Thoracic aorta (tissue), 2 donors: ENCODE measurements around the gene DDX27. TPM values are rescaled to one million over a fixed set of nuclear protein-coding genes. Genes with fewer than 3 reads are reported as not detected.

ENCODE experiments used
- ATAC-seq: fragments of 150-250 bp; one replicate; pipeline ENCODE4 v1.8.0; 2017; ENCODE audit warnings: low read depth; ENCODE audit not compliant: insufficient number of reproducible peaks, low FRiP score
- DNase-seq: peaks from one replicate; pipeline ENCODE4 v3.0.0-alpha.2; 2020; ENCODE audit warnings: low spot score
- H3K27ac ChIP-seq, 2 donors: fragments of 200-600 bp; sonication (generic); 1 replicate in 1 of 2; 2 replicates in 1 of 2; pipeline ENCODE4 v1.5.1; 2016; ENCODE audit warnings: mild to moderate bottlenecking in 2 of 2, moderate library complexity in 2 of 2
- H3K27me3 ChIP-seq: fragments of 200-600 bp; sonication (generic); replicated peaks from 2 replicates; pipeline ENCODE4 v1.6.0; 2016; ENCODE audit warnings: mild to moderate bottlenecking; ENCODE audit not compliant: insufficient read depth
- H3K36me3 ChIP-seq: fragments of 200-600 bp; sonication (generic); one replicate; pipeline ENCODE4 v1.5.1; 2016
- H3K4me1 ChIP-seq, 2 donors: fragments of 200-600 bp; sonication (generic); 1 replicate in 1 of 2; 2 replicates in 1 of 2; pipeline versions ENCODE4 v1.5.1 to v1.6.0; 2016; ENCODE audit warnings: low read depth in 2 of 2, mild to moderate bottlenecking in 1 of 2; ENCODE audit not compliant: control insufficient read depth in 1 of 2
- H3K4me3 ChIP-seq: fragments of 200-600 bp; sonication (generic); 2 replicates; pipeline ENCODE4 v1.5.1; 2016; ENCODE audit warnings: mild to moderate bottlenecking
- H3K9me3 ChIP-seq: fragments of 200-600 bp; sonication (generic); 2 replicates; pipeline ENCODE4 v1.5.1; 2016
- total RNA-seq, 2 donors: library from RNA; depleted of rRNA; stranded (reverse); fragments of >200 nt; gene quantifications; one replicate each; pipeline versions ENCODE4 v1.1.0 to v1.2.3, GENCODE V29; 2016
- TF ChIP-seq, protein P1 (sequence below): fragments of 200-600 bp; sonication (generic); IDR thresholded peaks from one replicate; pipeline ENCODE4 v1.5.1; 2019; ENCODE audit warnings: antibody characterized with exemption

Gene DDX27
- total RNA-seq, 2 donors from 2014 or later = 35.3 to 35.9 TPM

DNA sequence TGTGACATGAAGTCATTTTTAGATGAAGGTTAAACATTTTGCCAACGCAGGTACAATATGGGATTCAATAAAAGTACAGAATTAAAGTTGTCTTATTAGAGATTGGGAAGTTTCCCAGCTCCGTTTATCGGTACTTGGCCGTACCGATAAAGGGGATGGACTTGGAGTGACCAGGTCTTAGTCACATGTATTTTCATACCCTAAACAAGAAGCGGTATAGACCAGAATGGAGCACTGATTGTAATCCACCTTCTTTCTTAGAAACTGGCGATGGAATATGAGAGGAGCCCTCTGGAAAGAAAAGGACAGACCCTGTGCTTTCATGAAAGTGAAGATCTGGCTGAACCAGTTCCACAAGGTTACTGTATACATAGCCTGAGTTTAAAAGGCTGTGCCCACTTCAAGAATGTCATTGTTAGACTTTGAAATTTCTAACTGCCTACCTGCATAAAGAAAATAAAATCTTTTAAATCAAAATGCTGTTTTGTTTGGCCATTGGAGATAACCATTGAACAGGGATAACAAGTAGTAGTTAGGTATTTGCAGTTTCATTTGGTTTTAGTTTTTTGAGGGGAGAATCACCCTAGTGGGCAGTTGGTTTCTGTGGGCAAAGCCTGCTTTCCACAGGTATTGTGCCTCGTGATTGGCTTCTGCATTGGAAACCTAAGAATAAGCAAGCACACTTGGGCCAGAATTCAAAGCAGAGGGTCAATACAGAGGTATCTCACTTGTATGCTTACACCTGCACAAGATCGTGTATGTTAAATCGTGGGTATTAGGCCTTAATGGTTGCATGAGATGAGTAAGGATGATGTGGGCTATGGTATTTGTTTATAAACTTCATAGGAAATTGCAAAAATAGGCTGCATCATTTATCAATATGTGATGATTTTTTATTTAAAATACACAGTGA, 69.8 kb downstream of the DDX27 start:
- ATAC-seq (no peak), DNase-seq (no peak)
- H3K36me3 ChIP-seq = peaks cover 65% of the 10 kb centered on the region
- H3K4me3 ChIP-seq = no peak overlapping the region
- TF ChIP-seq, protein P1, sequence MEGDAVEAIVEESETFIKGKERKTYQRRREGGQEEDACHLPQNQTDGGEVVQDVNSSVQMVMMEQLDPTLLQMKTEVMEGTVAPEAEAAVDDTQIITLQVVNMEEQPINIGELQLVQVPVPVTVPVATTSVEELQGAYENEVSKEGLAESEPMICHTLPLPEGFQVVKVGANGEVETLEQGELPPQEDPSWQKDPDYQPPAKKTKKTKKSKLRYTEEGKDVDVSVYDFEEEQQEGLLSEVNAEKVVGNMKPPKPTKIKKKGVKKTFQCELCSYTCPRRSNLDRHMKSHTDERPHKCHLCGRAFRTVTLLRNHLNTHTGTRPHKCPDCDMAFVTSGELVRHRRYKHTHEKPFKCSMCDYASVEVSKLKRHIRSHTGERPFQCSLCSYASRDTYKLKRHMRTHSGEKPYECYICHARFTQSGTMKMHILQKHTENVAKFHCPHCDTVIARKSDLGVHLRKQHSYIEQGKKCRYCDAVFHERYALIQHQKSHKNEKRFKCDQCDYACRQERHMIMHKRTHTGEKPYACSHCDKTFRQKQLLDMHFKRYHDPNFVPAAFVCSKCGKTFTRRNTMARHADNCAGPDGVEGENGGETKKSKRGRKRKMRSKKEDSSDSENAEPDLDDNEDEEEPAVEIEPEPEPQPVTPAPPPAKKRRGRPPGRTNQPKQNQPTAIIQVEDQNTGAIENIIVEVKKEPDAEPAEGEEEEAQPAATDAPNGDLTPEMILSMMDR = no peak
- H3K27ac ChIP-seq = no peak overlapping the region
- peaks cover 15% of the 10 kb centered on the region for H3K9me3 ChIP-seq
- H3K27me3 ChIP-seq = no peaks in the 10 kb centered on the region
- peaks cover 0 to 7% of the 10 kb centered on the region in 2 donors for H3K4me1 ChIP-seq

DNA sequence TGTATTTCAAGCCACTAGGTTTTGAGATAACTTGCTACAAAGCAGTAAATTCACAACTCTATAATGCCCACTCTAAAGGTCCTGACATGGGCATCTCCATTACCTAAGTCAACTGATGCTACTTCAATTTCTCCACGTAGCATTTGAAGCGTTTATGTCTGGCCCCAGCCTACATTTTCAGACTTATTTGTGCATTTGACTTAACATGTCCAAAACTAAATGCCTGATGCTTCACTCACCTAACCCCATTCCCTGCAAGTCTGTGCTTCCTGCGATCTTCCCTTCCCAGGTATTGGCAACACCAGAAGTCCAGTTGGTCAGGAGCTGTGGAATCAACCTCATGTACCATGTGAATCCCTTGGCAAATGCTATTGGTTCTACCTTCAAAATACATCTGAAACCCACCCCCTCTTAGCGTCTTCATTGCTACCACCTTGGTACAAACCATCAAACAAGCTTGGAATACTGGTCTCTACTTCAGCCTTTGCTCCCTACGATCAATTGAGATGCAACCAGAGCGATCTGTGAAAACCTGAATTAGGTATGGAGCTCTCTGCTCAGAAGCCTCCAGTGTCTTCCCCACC, 71.5 kb downstream of the DDX27 start:
- no peak for ATAC-seq
- peaks cover 0 to 7% of the 10 kb centered on the region in 2 donors for H3K4me1 ChIP-seq
- H3K9me3 ChIP-seq = peaks cover 15% of the 10 kb centered on the region
- no peak overlapping the region for H3K27ac ChIP-seq
- DNase-seq = no peak
- no peak overlapping the region for H3K4me3 ChIP-seq
- no peaks in the 10 kb centered on the region for H3K27me3 ChIP-seq
- H3K36me3 ChIP-seq = peaks cover 52% of the 10 kb centered on the region
- TF ChIP-seq, protein P1 = no peak

DNA sequence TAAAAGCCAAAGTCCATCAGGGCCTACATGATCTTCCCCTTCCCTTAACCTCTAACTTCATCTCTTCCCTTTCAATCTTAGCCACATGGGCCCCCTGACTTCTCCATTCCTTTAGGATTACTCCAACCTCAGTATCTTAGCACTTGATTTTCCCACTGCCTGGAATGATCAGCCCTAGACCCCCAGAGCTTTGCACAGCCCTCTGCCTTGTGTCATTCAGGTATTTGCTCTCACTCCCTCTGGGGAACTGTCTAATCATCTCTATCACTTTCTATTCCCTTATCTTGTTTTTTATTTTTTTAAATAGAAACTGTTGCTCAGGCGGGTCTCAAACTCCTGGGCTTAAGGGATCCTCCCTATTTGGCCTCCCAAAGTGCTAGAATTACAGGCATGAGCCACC, 72.0 kb downstream of the DDX27 start:
- Histone ChIP-seq H3K27ac (no peak overlapping the region), H3K27me3 (no peaks in the 10 kb centered on the region), H3K36me3 (peaks cover 50% of the 10 kb centered on the region), H3K9me3 (peaks cover 10% of the 10 kb centered on the region), H3K4me1 (peaks cover 0 to 7% of the 10 kb centered on the region in 2 donors), H3K4me3 (no peak overlapping the region)
- no peak for ATAC-seq
- TF ChIP-seq, protein P1 = no peak
- DNase-seq = no peak

DNA sequence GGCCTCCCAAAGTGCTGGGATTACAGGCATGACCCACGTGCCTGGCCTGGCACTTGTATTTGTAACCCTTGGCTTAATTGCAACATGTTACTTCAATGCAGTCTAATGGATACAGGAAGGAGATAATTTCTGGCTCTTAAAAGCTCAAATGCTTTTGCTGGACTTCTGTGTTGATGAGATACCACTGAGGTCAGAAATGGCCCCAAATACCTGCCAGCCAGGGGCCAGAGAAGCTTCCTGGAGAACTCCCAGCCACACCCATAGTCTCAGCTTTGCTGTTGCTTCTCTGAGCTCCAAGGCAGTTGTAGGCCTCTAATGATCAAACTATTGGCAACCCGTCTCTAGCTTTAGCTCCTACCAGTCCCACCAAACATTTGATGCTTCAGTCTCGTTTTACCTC, 72.8 kb downstream of the DDX27 start:
- no peak for ATAC-seq
- no peak overlapping the region for H3K4me3 ChIP-seq
- peaks cover 41% of the 10 kb centered on the region for H3K36me3 ChIP-seq
- H3K9me3 ChIP-seq = peaks cover 2% of the 10 kb centered on the region
- peaks cover 0 to 7% of the 10 kb centered on the region in 2 donors for H3K4me1 ChIP-seq
- DNase-seq = no peak
- H3K27ac ChIP-seq = no peak overlapping the region
- TF ChIP-seq, protein P1 = no peak
- H3K27me3 ChIP-seq = no peaks in the 10 kb centered on the region

DNA sequence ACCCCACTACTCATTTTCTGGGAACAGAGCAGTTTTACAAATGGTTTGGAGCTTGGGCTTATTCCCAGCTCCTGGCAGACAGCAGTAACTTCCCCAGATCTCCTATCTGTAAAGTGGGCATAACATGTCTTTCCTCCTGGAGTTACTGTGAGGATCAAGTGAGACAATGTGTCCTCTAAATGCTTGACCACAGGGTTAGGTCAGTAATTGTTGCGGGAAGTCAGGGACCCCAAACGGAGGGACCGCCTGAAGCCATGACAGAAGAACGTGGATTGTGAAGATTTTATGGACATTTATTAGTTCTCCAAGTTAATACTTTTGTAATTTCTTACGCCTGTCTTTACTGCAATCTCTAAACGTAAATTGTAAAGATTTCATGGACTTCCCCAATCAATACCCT, 73.9 kb downstream of the DDX27 start:
- peaks cover 40% of the 10 kb centered on the region for H3K36me3 ChIP-seq
- H3K9me3 ChIP-seq = no peaks in the 10 kb centered on the region
- no peaks in the 10 kb centered on the region for H3K4me1 ChIP-seq
- ATAC-seq (no peak), DNase-seq (no peak)
- H3K4me3 ChIP-seq = no peak overlapping the region
- TF ChIP-seq, protein P1 = no peak
- no peak overlapping the region for H3K27ac ChIP-seq
- no peaks in the 10 kb centered on the region for H3K27me3 ChIP-seq
